Measurements from ENCODE around the gene MZT2B.
"Not testable (repeated sequence)": the region's sequence is repeated elsewhere in the genome, so short reads cannot be mapped to it uniquely, and the experiment has no call there.

- TF ChIP-seq POLR2A, EP300, CTCF, POLR2AphosphoS5 (IDR thresholded peaks at IDR 0.05): not testable (repeated sequence)
These were observed 9.3 kb downstream of the MZT2B start for GRCh38 chr2:130191319-130191718.
